C1 segment of cervical spinal cord (tissue), 14 donors: ENCODE measurements around the gene HSD17B3.
"Not testable (repeated sequence)": the region's sequence is repeated elsewhere in the genome, so short reads cannot be mapped to it uniquely, and the experiment has no call there.

ENCODE experiments used
- DNase-seq, 14 donors: peaks; one replicate each; lab custom pipeline; 2025; lab: John Stamatoyannopoulos, UW

HSD17B3 gene

GRCh38 chr9:96236337-96236736 is 65.6 kb downstream of the HSD17B3 start:
- DNase-seq: not testable (repeated sequence)

- peak in 8 of 14 donors; percentile 4 to 84 (median 9) for DNase-seq
Observed at GRCh38 chr9:96232539-96233241, 69.3 kb downstream of the HSD17B3 start.

GRCh38 chr9:96232164-96232538 is 69.8 kb downstream of the HSD17B3 start:
- no peak for DNase-seq

- no peak for DNase-seq
Observed at GRCh38 chr9:96230002-96230401, 72.0 kb downstream of the HSD17B3 start.

- no peak for DNase-seq
Observed at GRCh38 chr9:96222132-96222531, 79.8 kb downstream of the HSD17B3 start.

GRCh38 chr9:96219900-96220257 is 82.1 kb downstream of the HSD17B3 start:
- DNase-seq: no peak

- no peak for DNase-seq
Observed at GRCh38 chr9:96219026-96219899, 82.7 kb downstream of the HSD17B3 start.

GRCh38 chr9:96217754-96218693 is 84.0 kb downstream of the HSD17B3 start:
- DNase-seq: peak in 13 of 14 donors; percentile 30 to 84 (median 60)

GRCh38 chr9:96217294-96217707 is 84.7 kb downstream of the HSD17B3 start:
- DNase-seq: peak in 3 of 14 donors; percentile 9 to 25 (median 20)

- no peak for DNase-seq
Observed at GRCh38 chr9:96216583-96216982, 85.4 kb downstream of the HSD17B3 start.

GRCh38 chr9:96215841-96216240 is 86.1 kb downstream of the HSD17B3 start:
- DNase-seq: no peak

- no peak for DNase-seq
Observed at GRCh38 chr9:96214635-96215034, 87.3 kb downstream of the HSD17B3 start.

GRCh38 chr9:96209407-96210271 is 92.3 kb downstream of the HSD17B3 start:
- DNase-seq: no peak

- no peak for DNase-seq
Observed at GRCh38 chr9:96206156-96206751, 95.7 kb downstream of the HSD17B3 start.

- DNase-seq: no peak
Observed at GRCh38 chr9:96204853-96205252, 97.1 kb downstream of the HSD17B3 start.

- DNase-seq: peak in 2 of 14 donors; percentile 25 to 76
Observed at GRCh38 chr9:96203867-96204501, 98.0 kb downstream of the HSD17B3 start.

- no peak for DNase-seq
Observed at GRCh38 chr9:96202971-96203780, 98.8 kb downstream of the HSD17B3 start.

- DNase-seq: no peak
Observed at GRCh38 chr9:96201140-96201539, 100.8 kb downstream of the HSD17B3 start.

GRCh38 chr9:96199006-96199405 is 103.0 kb downstream of the HSD17B3 start:
- DNase-seq: peak in 1 of 14 donors; percentile 13
